ENCODE measurements around the gene SMAD3. TPM values are rescaled to one million over a fixed set of nuclear protein-coding genes. Genes with fewer than 3 reads are reported as not detected.

SMAD3 gene
- total and polyA plus RNA-seq, 2 of the 8 experiments (the other 6 are each of a cell fraction or from before 2014, with no cell fraction given): 10.1 to 12.4 TPM

DNA sequence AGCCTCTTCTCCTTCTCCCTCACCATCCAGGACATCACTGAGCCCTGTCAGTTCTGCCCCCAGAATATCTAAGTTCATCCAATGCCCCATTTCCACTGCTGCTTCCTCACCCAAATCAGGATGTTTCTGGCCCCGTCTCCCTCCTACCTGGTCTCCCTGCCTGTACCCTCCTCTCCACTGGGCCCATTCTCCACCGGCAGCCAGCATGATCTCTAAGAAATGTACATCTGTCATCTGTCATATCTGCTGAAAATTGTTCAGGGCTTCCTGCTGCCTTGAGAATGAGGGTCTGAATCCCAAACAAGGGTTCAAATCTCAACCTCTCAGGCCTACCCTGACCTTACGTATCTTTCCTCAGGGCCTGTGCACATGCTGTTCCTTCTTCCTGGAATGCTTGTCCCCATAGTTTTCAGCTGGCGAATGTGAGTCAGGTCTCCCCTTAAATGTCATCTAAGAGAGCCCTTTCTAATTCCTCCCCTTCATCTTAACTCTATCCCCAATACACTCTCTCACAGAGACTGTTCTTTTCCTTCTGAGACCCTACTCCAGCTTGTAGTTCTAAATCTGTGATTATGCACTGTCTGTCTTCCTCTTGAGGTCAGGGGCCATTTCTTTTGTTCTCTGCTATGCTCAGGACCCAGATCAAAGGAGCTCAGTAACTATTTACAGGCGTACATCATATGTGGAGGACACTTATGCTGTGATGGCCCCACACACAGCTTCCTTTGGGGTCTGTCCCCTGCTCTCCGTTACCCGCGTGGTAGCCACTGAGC is 40.8 kb downstream of the SMAD3 start:
- 0 out of 2 replicates have a peak overlapping the region, but pooled peaks have one; percentile 12 for H2BK12ac ChIP-seq (ENCODE audit: low read depth, low read length)
- no peak overlapping the region; the same call in 1 of the 2 replicates for H4K8ac ChIP-seq (ENCODE audit: extremely low read depth, insufficient read depth, low read length)
- no peak overlapping the region for H3K56ac ChIP-seq (replicated peaks; ENCODE audit: insufficient read length, low read depth, low read length)
- H4K5ac ChIP-seq (ENCODE audit: insufficient read length, low read depth, low read length): no peak overlapping the region
- POLR2A ChIA-PET (ENCODE audit: partially characterized antibody): interaction anchor here (1.0 kb wide), 1 partner anchor 10 kb away, joined by 4 read pairs; no protein-coding TSS in a partner anchor
- FAIRE-seq: no peak
- no peak overlapping the region for H2AFZ ChIP-seq (ENCODE audit: low read length)
- H3K9me3 ChIP-seq (ENCODE audit: insufficient read depth in 2 of 2, low read depth in 1 of 2, low read length in 1 of 2): peaks cover 0 to 5% of the 10 kb centered on the region in 2 experiments; a peak in 2 of 4 replicates
- H3K18ac ChIP-seq (ENCODE audit: extremely low read depth, low read length): no peak overlapping the region
- no peak overlapping the region for H3K23ac ChIP-seq (ENCODE audit: insufficient read length)
- no peak overlapping the region; the same call in 1 of the 2 replicates for H2BK5ac ChIP-seq (ENCODE audit: low read depth, low read length)
- no peaks in the 10 kb centered on the region for H3K36me3 ChIP-seq (ENCODE audit: control insufficient read depth in 2 of 4, insufficient read depth in 4 of 4, low read length in 3 of 4)
- CTCF ChIA-PET (ENCODE audit: partially characterized antibody): interaction anchor here (0.5 to 1.4 kb wide), 2 partner anchors 38 to 180 kb away, joined by 4 read pairs; no protein-coding TSS in a partner anchor
- H3K27ac ChIP-seq (ENCODE audit: low read depth, low read length): no peak overlapping the region
- H2BK15ac ChIP-seq (ENCODE audit: low read length): 0 out of 2 replicates have a peak overlapping the region, but pooled peaks have one; percentile 53
- H3K27me3 ChIP-seq (replicated peaks in 1 of 4; ENCODE audit: control insufficient read depth in 3 of 4, extremely low read depth in 1 of 4, insufficient read depth in 3 of 4, low read length in 3 of 4): no peaks in the 10 kb centered on the region
- H4K20me1 ChIP-seq (replicated peaks in 1 of 2; ENCODE audit: control insufficient read depth in 1 of 2, insufficient read depth in 2 of 2, low read length in 2 of 2): peaks cover 0 to 2% of the 10 kb centered on the region in 2 experiments
- no peak overlapping the region for H2BK120ac ChIP-seq (replicated peaks; ENCODE audit: low read depth, low read length)
- H3K4ac ChIP-seq (replicated peaks; ENCODE audit: insufficient read length, low read depth, low read length): no peak overlapping the region
- H3K14ac ChIP-seq (ENCODE audit: insufficient read length): no peak overlapping the region
- H2AK5ac ChIP-seq (ENCODE audit: low read depth, low read length): no peak overlapping the region
- H4K91ac ChIP-seq (replicated peaks; ENCODE audit: insufficient read length, low read length): no peak overlapping the region
- DNase-seq (ENCODE audit: low read depth in 1 of 2, low spot score in 2 of 2): no peak
- H3K4me2 ChIP-seq (ENCODE audit: insufficient read depth in 1 of 2, low read depth in 2 of 2, low read length in 2 of 2): no peak overlapping the region
- no peak overlapping the region for H3K9ac ChIP-seq (replicated peaks in 1 of 4; ENCODE audit: extremely low read depth in 1 of 4, low read depth in 3 of 4, low read length in 3 of 4)
- peaks cover 0 to 12% (median 2%) of the 10 kb centered on the region in 4 experiments; a peak in 5 of 7 replicates for H3K4me1 ChIP-seq (replicated peaks in 1 of 4; ENCODE audit: control insufficient read depth in 3 of 4, insufficient read depth in 4 of 4, low read length in 3 of 4)
- WGBS, 2 experiments (ENCODE audit: extremely low coverage in 1 of 2, insufficient coverage in 1 of 2, insufficient read length in 1 of 2, insufficient replicate concordance in 2 of 2, low coverage in 1 of 2, low lambda C conversion rate in 2 of 2, missing lambda C conversion rate in 1 of 2): 93% methylated on average over 8 of the region's 8 CpGs; no CpG with 5 or more reads in 1 of the 2 experiments
- H3K4me3 ChIP-seq (ENCODE audit: extremely low read depth in 1 of 4, insufficient read depth in 2 of 4, low read depth in 3 of 4, low read length in 4 of 4): no peak overlapping the region
- peaks cover 0 to 14% of the 10 kb centered on the region in 2 experiments; a peak in 1 of 4 replicates for H3K79me2 ChIP-seq (ENCODE audit: control insufficient read depth in 1 of 2, insufficient read depth in 2 of 2, low read length in 2 of 2)
- no peaks in the 10 kb centered on the region for H3K23me2 ChIP-seq (ENCODE audit: low read depth, low read length)
- H3K79me1 ChIP-seq (ENCODE audit: low read depth, low read length): peaks cover 11% of the 10 kb centered on the region
- H2BK20ac ChIP-seq (ENCODE audit: low read length): no peak overlapping the region
- no peak for TF ChIP-seq BRCA1 (IDR thresholded peaks at IDR 0.05; ENCODE audit: low read depth, low read length)
- TF ChIP-seq, protein P1, sequence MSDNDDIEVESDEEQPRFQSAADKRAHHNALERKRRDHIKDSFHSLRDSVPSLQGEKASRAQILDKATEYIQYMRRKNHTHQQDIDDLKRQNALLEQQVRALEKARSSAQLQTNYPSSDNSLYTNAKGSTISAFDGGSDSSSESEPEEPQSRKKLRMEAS (IDR thresholded peaks at IDR 0.05): no peak
- no peak for TF ChIP-seq PHF8 (conservative IDR thresholded peaks at IDR 0.05; ENCODE audit: low read depth, low read length)
- TF ChIP-seq SP1 (IDR thresholded peaks at IDR 0.05; ENCODE audit: low read depth, low read length): no peak
- TF ChIP-seq SRF (IDR thresholded peaks at IDR 0.05; ENCODE audit: low read depth, low read length): no peak
- TF ChIP-seq BACH1 (IDR thresholded peaks at IDR 0.05; ENCODE audit: low read length): no peak
- TF ChIP-seq GABPA (IDR thresholded peaks at IDR 0.05; ENCODE audit: borderline replicate concordance, insufficient read depth, low read length): no peak
- no peak for TF ChIP-seq ZNF274 (IDR thresholded peaks at IDR 0.05; ENCODE audit: borderline replicate concordance, extremely low read depth, low read length)
- no peak for TF ChIP-seq FOSL1 (IDR thresholded peaks at IDR 0.05; ENCODE audit: insufficient read depth, low read depth, low read length)
- no peak for TF ChIP-seq YY1 (IDR thresholded peaks at IDR 0.05; ENCODE audit: low read depth, low read length)
- TF ChIP-seq RFX5 (IDR thresholded peaks at IDR 0.05; ENCODE audit: borderline replicate concordance, low read depth, low read length): no peak
- no peak for TF ChIP-seq TAF1 (IDR thresholded peaks at IDR 0.05; ENCODE audit: low read depth, low read length)
- TF ChIP-seq SUZ12 (IDR thresholded peaks at IDR 0.05; ENCODE audit: low read length): no peak

Data from H1 (cell line).